Spinal cord (tissue), 10 donors: ENCODE measurements around the gene ZDHHC1. TPM values are rescaled to one million over a fixed set of nuclear protein-coding genes. Genes with fewer than 3 reads are reported as not detected.
"Not testable (repeated sequence)": the region's sequence is repeated elsewhere in the genome, so short reads cannot be mapped to it uniquely, and the experiment has no call there.

Source experiments
- DNase-seq, 6 donors: peaks; one replicate each; pipeline versions ENCODE4 v3.0.0 to v3.0.0-alpha.2; 2013 to 2015; ENCODE audit warnings: low spot score in 6 of 6, low read depth in 4 of 6
- H3K27ac ChIP-seq: one replicate; pipeline ENCODE4 v1.5.1; 2013; ENCODE audit warnings: low read depth, low read length, control low read depth
- H3K27me3 ChIP-seq: one replicate; pipeline ENCODE4 v1.6.1; 2013; ENCODE audit warnings: low read length; ENCODE audit not compliant: control insufficient read depth, insufficient read depth
- H3K36me3 ChIP-seq: one replicate; pipeline ENCODE4 v1.6.1; 2013; ENCODE audit warnings: low read length; ENCODE audit not compliant: control insufficient read depth, insufficient read depth
- H3K4me1 ChIP-seq: one replicate; pipeline ENCODE4 v1.6.1; 2013; ENCODE audit warnings: low read length; ENCODE audit not compliant: control insufficient read depth, insufficient read depth
- H3K4me3 ChIP-seq: one replicate; pipeline ENCODE4 v1.5.1; 2013; ENCODE audit warnings: low read depth, low read length, control low read depth
- H3K9me3 ChIP-seq: one replicate; pipeline ENCODE4 v1.6.1; 2013; ENCODE audit warnings: low read length; ENCODE audit not compliant: control insufficient read depth, insufficient read depth
- WGBS: methylation state at CpG from one replicate; pipeline ENCODE4 v1.1.5; 2013; ENCODE audit warnings: missing lambda C conversion rate; ENCODE audit not compliant: insufficient coverage; 5-methylcytosine and 5-hydroxymethylcytosine counted together
- polyA plus RNA-seq, 2 donors: library from polyadenylated mRNA; unstranded; fragments of 120-200 nt; gene quantifications; one replicate each; pipeline ENCODE4 v1.2.1, GENCODE V29; 2013; ENCODE audit not compliant: insufficient read length in 2 of 2
- small RNA-seq: library from RNA; depleted of rRNA; stranded (forward); fragments of <200 nt; gene quantifications from one replicate; pipeline ENCODE3, GENCODE V24; 2014; ENCODE audit warnings: low replicate concordance
- total RNA-seq, 2 donors: library from RNA; depleted of rRNA in 1 of 2; stranded (reverse); fragments of 120-200 nt in 1 of 2; fragments of >200 nt in 1 of 2; gene quantifications; one replicate each; pipeline versions ENCODE4 v1.2.3 to v1.2.4, GENCODE V29; 2013 to 2014
- donor health status: healthy.

The ZDHHC1 gene
- total and polyA plus RNA-seq, 4 donors = 3.5 to 18.7 (median 13.6) TPM

- H3K4me3 ChIP-seq = not testable (repeated sequence)
- no CpG with 5 or more reads among the region's 3 CpGs for WGBS
Observed at GRCh38 chr16:67352463-67352862, 63.8 kb downstream of the ZDHHC1 start.

DNA sequence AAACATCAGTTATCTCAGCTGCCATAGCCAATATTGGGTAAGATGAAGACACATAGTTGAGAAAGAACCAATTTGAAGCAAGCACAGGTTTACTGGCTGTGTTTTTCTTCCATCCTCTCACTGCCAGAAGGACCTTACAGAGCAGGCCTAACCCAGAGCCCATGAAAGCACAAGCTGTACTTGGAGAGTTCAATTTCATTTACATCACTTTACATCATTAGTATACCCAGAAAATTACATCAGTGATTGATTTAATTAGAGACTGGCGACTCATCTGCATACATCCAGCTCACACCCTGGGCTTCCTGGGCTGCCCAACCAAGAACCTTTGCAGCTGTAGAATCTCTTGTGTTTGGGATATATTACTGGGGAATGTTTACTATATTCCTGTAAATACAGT, 66.0 kb downstream of the ZDHHC1 start:
- H3K27ac ChIP-seq = no peak overlapping the region
- no peak for DNase-seq
- H3K4me3 ChIP-seq = no peak overlapping the region
- H3K4me1 ChIP-seq = no peaks in the 10 kb centered on the region
- no peaks in the 10 kb centered on the region for H3K9me3 ChIP-seq
- H3K36me3 ChIP-seq = no peaks in the 10 kb centered on the region
- no peaks in the 10 kb centered on the region for H3K27me3 ChIP-seq
- no CpG with 5 or more reads among the region's 1 CpG for WGBS

More at GRCh38 chr16:67352463-67352862, 63.8 kb downstream of the ZDHHC1 start:
- not testable (repeated sequence) for H3K4me1 ChIP-seq, H3K27ac ChIP-seq, H3K36me3 ChIP-seq, DNase-seq, H3K9me3 ChIP-seq, H3K27me3 ChIP-seq

DNA sequence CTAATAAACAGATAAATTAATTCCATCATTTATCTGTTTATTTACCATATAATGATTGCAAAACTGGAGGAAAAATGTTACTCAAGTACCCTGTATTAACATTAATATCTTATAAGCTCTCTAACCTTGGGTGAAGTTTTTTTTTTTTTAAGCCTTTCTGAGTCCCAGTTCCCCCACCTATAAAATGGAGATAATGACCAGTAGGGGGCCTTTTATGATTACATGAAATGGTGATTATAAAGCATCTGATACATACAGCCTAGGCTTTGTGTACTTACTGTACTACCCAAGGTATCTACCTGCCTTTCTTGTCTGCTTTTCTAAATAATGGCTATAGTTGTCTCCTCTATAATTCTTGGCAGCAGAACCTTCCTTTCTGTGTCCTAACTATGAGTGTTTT, 67.1 kb downstream of the ZDHHC1 start:
- Histone ChIP-seq H3K27me3 (no peaks in the 10 kb centered on the region), H3K36me3 (no peaks in the 10 kb centered on the region), H3K27ac (no peak overlapping the region), H3K4me1 (no peaks in the 10 kb centered on the region), H3K4me3 (no peak overlapping the region), H3K9me3 (no peaks in the 10 kb centered on the region)
- peak in 1 of 6 donors; percentile 47 for DNase-seq

DNA sequence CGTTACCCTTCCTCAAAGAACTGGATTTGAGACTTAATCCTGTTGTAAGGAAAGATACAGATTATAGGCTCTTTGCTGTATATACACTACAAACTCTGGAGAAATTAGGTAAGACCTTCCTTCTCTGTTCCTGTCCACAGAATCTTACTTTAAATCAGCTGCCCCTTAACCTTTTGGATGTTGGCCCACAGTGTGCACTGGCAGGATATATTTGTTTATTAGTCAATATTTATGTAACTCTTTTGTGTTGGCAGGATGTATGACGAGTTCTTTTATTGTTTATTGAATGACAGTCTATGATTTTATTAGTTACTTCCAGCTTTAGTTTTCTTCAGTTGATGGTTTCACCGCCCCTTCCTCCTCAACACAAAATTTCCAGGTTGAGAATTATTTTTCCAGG, 69.9 kb downstream of the ZDHHC1 start:
- Histone ChIP-seq H3K4me1 (no peaks in the 10 kb centered on the region), H3K27me3 (no peaks in the 10 kb centered on the region), H3K27ac (no peak overlapping the region), H3K9me3 (no peaks in the 10 kb centered on the region), H3K36me3 (no peaks in the 10 kb centered on the region), H3K4me3 (no peak overlapping the region)
- no peak for DNase-seq
- WGBS = no CpG with 5 or more reads among the region's 3 CpGs

- Histone ChIP-seq H3K9me3 (no peaks in the 10 kb centered on the region), H3K27me3 (no peaks in the 10 kb centered on the region), H3K27ac (no peak overlapping the region), H3K4me3 (no peak overlapping the region), H3K36me3 (no peaks in the 10 kb centered on the region), H3K4me1 (no peaks in the 10 kb centered on the region)
- 80% methylated on average over 1 of the region's 1 CpG for WGBS
- no peak for DNase-seq
Observed at GRCh38 chr16:67345401-67345800, 70.9 kb downstream of the ZDHHC1 start.

Small RNA genes lying within 50 kb of the gene (small RNA-seq; reads per million reads assigned to genes)
- not detected for gene RNU1-123P

Other genes with a start within 250 kb of the ZDHHC1 start
- gene NOL3, start 245.9 kb downstream of the ZDHHC1 start, total RNA-seq = 10 to 100 TPM; 14.0 to 17.9 TPM
- 10 to 100 TPM; 20.3 to 25.4 TPM for gene NOL3, start 245.9 kb downstream of the ZDHHC1 start, polyA plus RNA-seq
- 10 to 100 TPM; 22.2 to 34.6 TPM for gene MATCAP1, start 232.5 kb downstream of the ZDHHC1 start, total RNA-seq
- 100 to 1,000 TPM; 127 to 157 TPM for gene MATCAP1, start 232.5 kb downstream of the ZDHHC1 start, polyA plus RNA-seq
- 1 to 10 TPM; 1.1 to 2.3 TPM for gene EXOC3L1, start 226.3 kb downstream of the ZDHHC1 start, total RNA-seq
- 1 to 10 TPM; 5.4 to 5.5 TPM for gene EXOC3L1, start 226.3 kb downstream of the ZDHHC1 start, polyA plus RNA-seq
- gene E2F4, start 224.3 kb downstream of the ZDHHC1 start, total RNA-seq = 10 to 100 TPM; 16.7 to 39.4 TPM
- gene E2F4, start 224.3 kb downstream of the ZDHHC1 start, polyA plus RNA-seq = 10 to 100 TPM; 42.1 to 53.5 TPM
- 1 to 10 TPM in 1 of 2 donors, under 1 TPM in 1; 0.10 to 1.2 TPM for gene ELMO3, start 217.3 kb downstream of the ZDHHC1 start, total RNA-seq
- gene ELMO3, start 217.3 kb downstream of the ZDHHC1 start, polyA plus RNA-seq = 1 to 10 TPM; 1.5 to 2.9 TPM
- 10 to 100 TPM; 18.8 to 39.9 TPM for gene TMEM208, start 189.3 kb downstream of the ZDHHC1 start, total RNA-seq
- gene TMEM208, start 189.3 kb downstream of the ZDHHC1 start, polyA plus RNA-seq = 10 to 100 TPM; 51.5 to 57.4 TPM
- 10 to 100 TPM in 1 of 2 donors, 1 to 10 TPM in 1; 5.4 to 21.5 TPM for gene FHOD1, start 169.0 kb downstream of the ZDHHC1 start, total RNA-seq
- 10 to 100 TPM; 23.9 to 34.3 TPM for gene FHOD1, start 169.0 kb downstream of the ZDHHC1 start, polyA plus RNA-seq
- 1 to 10 TPM; 1.4 to 1.7 TPM for gene SLC9A5, start 167.5 kb downstream of the ZDHHC1 start, total RNA-seq
- gene SLC9A5, start 167.5 kb downstream of the ZDHHC1 start, polyA plus RNA-seq = 1 to 10 TPM; 6.1 to 9.1 TPM
- gene PLEKHG4, start 136.9 kb downstream of the ZDHHC1 start, total RNA-seq = 10 to 100 TPM in 1 of 2 donors, 1 to 10 TPM in 1; 6.0 to 10.9 TPM
- 1 to 10 TPM; 5.5 to 6.1 TPM for gene PLEKHG4, start 136.9 kb downstream of the ZDHHC1 start, polyA plus RNA-seq
- under 1 TPM; 0.50 to 0.99 TPM for gene KCTD19, start 89.7 kb downstream of the ZDHHC1 start, total RNA-seq
- 1 to 10 TPM; 2.2 to 2.7 TPM for gene KCTD19, start 89.7 kb downstream of the ZDHHC1 start, polyA plus RNA-seq
- 1 to 10 TPM; 4.3 to 4.6 TPM for gene LRRC36, start 89.7 kb downstream of the ZDHHC1 start, total RNA-seq
- 10 to 100 TPM in 1 of 2 donors, 1 to 10 TPM in 1; 7.1 to 10.9 TPM for gene LRRC36, start 89.7 kb downstream of the ZDHHC1 start, polyA plus RNA-seq
- gene TPPP3, start 23.0 kb downstream of the ZDHHC1 start, total RNA-seq = 10 to 100 TPM; 34.2 to 37.5 TPM
- gene TPPP3, start 23.0 kb downstream of the ZDHHC1 start, polyA plus RNA-seq = 100 to 1,000 TPM; 109 to 115 TPM
- 1 to 10 TPM; 3.0 to 4.6 TPM for gene HSD11B2, start 14.6 kb upstream of the ZDHHC1 start, total RNA-seq
- gene HSD11B2, start 14.6 kb upstream of the ZDHHC1 start, polyA plus RNA-seq = 1 to 10 TPM; 5.7 to 9.3 TPM
- 100 to 1,000 TPM in 1 of 2 donors, 10 to 100 TPM in 1; 97.3 to 113 TPM for gene ATP6V0D1, start 64.7 kb upstream of the ZDHHC1 start, total RNA-seq
- 100 to 1,000 TPM; 174 to 177 TPM for gene ATP6V0D1, start 64.7 kb upstream of the ZDHHC1 start, polyA plus RNA-seq
- gene AGRP, start 67.1 kb upstream of the ZDHHC1 start, total RNA-seq = not detected
- gene AGRP, start 67.1 kb upstream of the ZDHHC1 start, polyA plus RNA-seq = under 1 TPM; 0.35 to 0.56 TPM
- 10 to 100 TPM; 33.1 to 46.3 TPM for gene RIPOR1, start 112.4 kb upstream of the ZDHHC1 start, total RNA-seq
- gene RIPOR1, start 112.4 kb upstream of the ZDHHC1 start, polyA plus RNA-seq = 100 to 1,000 TPM in 1 of 2 donors, 10 to 100 TPM in 1; 80.3 to 105 TPM
- 10 to 100 TPM; 39.7 to 44.0 TPM for gene CTCF, start 146.0 kb upstream of the ZDHHC1 start, total RNA-seq
- 10 to 100 TPM; 59.2 to 65.1 TPM for gene CTCF, start 146.0 kb upstream of the ZDHHC1 start, polyA plus RNA-seq
- 1 to 10 TPM; 2.0 to 3.4 TPM for gene CARMIL2, start 228.7 kb upstream of the ZDHHC1 start, total RNA-seq
- gene CARMIL2, start 228.7 kb upstream of the ZDHHC1 start, polyA plus RNA-seq = 10 to 100 TPM; 37.6 to 40.0 TPM
- 10 to 100 TPM; 15.8 to 23.9 TPM for gene ACD, start 243.8 kb upstream of the ZDHHC1 start, total RNA-seq
- 10 to 100 TPM; 39.7 to 49.3 TPM for gene ACD, start 243.8 kb upstream of the ZDHHC1 start, polyA plus RNA-seq
- gene PARD6A, start 244.5 kb upstream of the ZDHHC1 start, total RNA-seq = 1 to 10 TPM; 7.2 to 8.3 TPM
- 10 to 100 TPM; 20.5 to 20.9 TPM for gene PARD6A, start 244.5 kb upstream of the ZDHHC1 start, polyA plus RNA-seq